Measurements from ENCODE around the gene SEMA3B. TPM values are rescaled to one million over a fixed set of nuclear protein-coding genes. Genes with fewer than 3 reads are reported as not detected.
A peak's percentile ranks its signal among the peaks of the same experiment; 100 is the strongest.
"Not testable (repeated sequence)": the region's sequence is repeated elsewhere in the genome, so short reads cannot be mapped to it uniquely, and the experiment has no call there.

Gene SEMA3B
- total RNA-seq, 1 donor from 2014 or later, result 5.4 TPM

DNA sequence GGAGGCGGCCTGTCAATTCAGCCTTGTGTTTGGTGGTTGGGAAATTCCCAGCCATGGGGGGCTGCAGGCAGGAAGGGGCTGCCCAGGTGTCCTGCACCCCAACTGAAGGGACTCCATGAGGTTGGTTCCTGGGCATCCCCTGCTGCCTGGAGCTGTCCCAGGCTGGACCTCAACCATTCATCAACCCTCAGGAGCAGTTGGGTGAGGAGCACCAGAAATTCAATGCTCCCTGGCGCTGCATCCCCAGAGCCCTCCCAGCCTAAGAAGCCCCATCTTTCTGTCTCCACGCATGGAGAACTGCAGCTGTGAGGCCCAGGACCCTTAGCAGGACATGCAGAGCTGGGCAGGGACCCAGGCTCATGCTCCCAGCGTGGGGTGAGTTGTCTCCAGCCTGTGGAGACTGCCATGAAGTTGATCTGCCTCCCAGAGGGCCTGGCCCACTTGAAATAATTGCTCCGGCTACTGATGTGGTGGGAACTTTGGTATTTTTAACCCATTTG, 8.0 kb upstream of the SEMA3B start:
- TF ChIP-seq, protein P1, sequence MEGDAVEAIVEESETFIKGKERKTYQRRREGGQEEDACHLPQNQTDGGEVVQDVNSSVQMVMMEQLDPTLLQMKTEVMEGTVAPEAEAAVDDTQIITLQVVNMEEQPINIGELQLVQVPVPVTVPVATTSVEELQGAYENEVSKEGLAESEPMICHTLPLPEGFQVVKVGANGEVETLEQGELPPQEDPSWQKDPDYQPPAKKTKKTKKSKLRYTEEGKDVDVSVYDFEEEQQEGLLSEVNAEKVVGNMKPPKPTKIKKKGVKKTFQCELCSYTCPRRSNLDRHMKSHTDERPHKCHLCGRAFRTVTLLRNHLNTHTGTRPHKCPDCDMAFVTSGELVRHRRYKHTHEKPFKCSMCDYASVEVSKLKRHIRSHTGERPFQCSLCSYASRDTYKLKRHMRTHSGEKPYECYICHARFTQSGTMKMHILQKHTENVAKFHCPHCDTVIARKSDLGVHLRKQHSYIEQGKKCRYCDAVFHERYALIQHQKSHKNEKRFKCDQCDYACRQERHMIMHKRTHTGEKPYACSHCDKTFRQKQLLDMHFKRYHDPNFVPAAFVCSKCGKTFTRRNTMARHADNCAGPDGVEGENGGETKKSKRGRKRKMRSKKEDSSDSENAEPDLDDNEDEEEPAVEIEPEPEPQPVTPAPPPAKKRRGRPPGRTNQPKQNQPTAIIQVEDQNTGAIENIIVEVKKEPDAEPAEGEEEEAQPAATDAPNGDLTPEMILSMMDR (IDR thresholded peaks at IDR 0.05; ENCODE audit: partially characterized antibody, unreplicated experiment), result no peak
- Mint-ChIP-seq H3K27ac (ENCODE audit: unreplicated experiment) (peak overlapping the region; percentile 88), H3K9me3 (ENCODE audit: unreplicated experiment) (peaks cover 14% of the 10 kb centered on the region), H3K4me3 (ENCODE audit: unreplicated experiment) (peak overlapping the region; percentile 57), H3K27me3 (ENCODE audit: unreplicated experiment) (peaks cover 20% of the 10 kb centered on the region), H3K36me3 (ENCODE audit: unreplicated experiment) (no peaks in the 10 kb centered on the region), H3K4me1 (ENCODE audit: low read depth, unreplicated experiment) (peaks cover 13% of the 10 kb centered on the region)
- DNase-seq, result no peak

- H3K4me1 Mint-ChIP-seq (ENCODE audit: low read depth, unreplicated experiment), result peaks cover 13% of the 10 kb centered on the region
- TF ChIP-seq, protein P1 (IDR thresholded peaks at IDR 0.05; ENCODE audit: partially characterized antibody, unreplicated experiment), result no peak
- no peaks in the 10 kb centered on the region for H3K36me3 Mint-ChIP-seq (ENCODE audit: unreplicated experiment)
- H3K4me3 Mint-ChIP-seq (ENCODE audit: unreplicated experiment), result peak overlapping the region; percentile 57
- no peak for DNase-seq
- peaks cover 20% of the 10 kb centered on the region for H3K27me3 Mint-ChIP-seq (ENCODE audit: unreplicated experiment)
- peaks cover 15% of the 10 kb centered on the region for H3K9me3 Mint-ChIP-seq (ENCODE audit: unreplicated experiment)
- H3K27ac Mint-ChIP-seq (ENCODE audit: unreplicated experiment), result peak overlapping the region; percentile 88
These were observed 7.4 kb upstream of the SEMA3B start for GRCh38 chr3:50261505-50261904.

- not testable (repeated sequence) for H3K4me3 Mint-ChIP-seq (ENCODE audit: unreplicated experiment); H3K27ac Mint-ChIP-seq (ENCODE audit: unreplicated experiment); H3K36me3 Mint-ChIP-seq (ENCODE audit: unreplicated experiment); DNase-seq
- Mint-ChIP-seq H3K4me1 (ENCODE audit: low read depth, unreplicated experiment) (peaks cover 10% of the 10 kb centered on the region), H3K27me3 (ENCODE audit: unreplicated experiment) (peaks cover 18% of the 10 kb centered on the region), H3K9me3 (ENCODE audit: unreplicated experiment) (peaks cover 14% of the 10 kb centered on the region)
These were observed 6.7 kb upstream of the SEMA3B start for GRCh38 chr3:50262200-50262599.

DNA sequence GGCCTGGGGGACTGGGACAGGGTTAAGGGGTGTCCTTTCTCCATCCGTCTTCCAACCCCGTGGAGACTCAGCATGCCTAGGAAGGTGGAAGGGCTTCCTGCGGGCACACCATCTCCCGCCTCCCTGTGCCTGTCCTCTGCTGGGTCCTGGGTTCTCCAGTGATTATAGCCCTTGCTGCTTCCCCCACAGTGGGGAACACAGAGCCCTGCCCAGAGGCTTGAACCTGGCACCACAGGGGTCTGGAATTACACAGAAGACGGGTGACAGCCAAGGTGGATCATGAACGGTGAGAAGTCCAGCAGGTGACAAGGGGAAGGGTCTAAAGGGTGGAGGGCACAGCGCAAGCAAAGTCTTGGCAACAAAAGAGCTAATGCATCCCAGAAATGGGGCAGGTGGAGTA, 6.2 kb upstream of the SEMA3B start:
- Mint-ChIP-seq H3K4me1 (ENCODE audit: low read depth, unreplicated experiment) (peaks cover 8% of the 10 kb centered on the region), H3K9me3 (ENCODE audit: unreplicated experiment) (peaks cover 14% of the 10 kb centered on the region), H3K27ac (ENCODE audit: unreplicated experiment) (no peak overlapping the region), H3K27me3 (ENCODE audit: unreplicated experiment) (peaks cover 15% of the 10 kb centered on the region), H3K4me3 (ENCODE audit: unreplicated experiment) (no peak overlapping the region), H3K36me3 (ENCODE audit: unreplicated experiment) (no peaks in the 10 kb centered on the region)
- DNase-seq, result no peak
- TF ChIP-seq, protein P1 (IDR thresholded peaks at IDR 0.05; ENCODE audit: partially characterized antibody, unreplicated experiment), result no peak

- H3K4me1 Mint-ChIP-seq (ENCODE audit: low read depth, unreplicated experiment), result peaks cover 9% of the 10 kb centered on the region
- H3K4me3 Mint-ChIP-seq (ENCODE audit: unreplicated experiment), result no peak overlapping the region
- H3K36me3 Mint-ChIP-seq (ENCODE audit: unreplicated experiment), result no peaks in the 10 kb centered on the region
- peaks cover 15% of the 10 kb centered on the region for H3K27me3 Mint-ChIP-seq (ENCODE audit: unreplicated experiment)
- H3K27ac Mint-ChIP-seq (ENCODE audit: unreplicated experiment), result no peak overlapping the region
- TF ChIP-seq, protein P1 (IDR thresholded peaks at IDR 0.05; ENCODE audit: partially characterized antibody, unreplicated experiment), result no peak
- peaks cover 12% of the 10 kb centered on the region for H3K9me3 Mint-ChIP-seq (ENCODE audit: unreplicated experiment)
- DNase-seq, result no peak
These were observed 5.2 kb upstream of the SEMA3B start for GRCh38 chr3:50263478-50264382.

Measured in glutamatergic neuron (in vitro differentiated cells).